K562 (cell line): ENCODE measurements around the gene GCN1. TPM values are rescaled to one million over a fixed set of nuclear protein-coding genes. Genes with fewer than 3 reads are reported as not detected.

ENCODE experiments used
- ATAC-seq: fragments of 200-7000 bp; cut with Tn5 transposase; 3 replicates; pipeline ENCODE4 v1.9.1; 2020; ENCODE audit warnings: moderate library complexity
- BruUV-seq: library from RNA; stranded (reverse); fragments of 400-500 nt; replicated peaks from 2 replicates; lab custom pipeline; 2021; lab: Mats Ljungman, UMichigan
- CTCF ChIA-PET: fragments of 300-600 bp; formaldehyde crosslinking; extraction: SDS; loops from one replicate; lab custom pipeline; 2021; ENCODE audit warnings: low intra/inter-chr PET ratio; lab: Yijun Ruan, JAX
- POLR2A ChIA-PET: fragments of 300-600, 350-650 bp; sonication (Branson Sonifier 250); formaldehyde crosslinking; extraction: SDS; loops from one replicate; lab custom pipeline; 2021; ENCODE audit warnings: antibody characterized with exemption, inconsistent platforms; lab: Yijun Ruan, JAX
- DNase-seq, 4 experiments: peaks; one replicate each; pipeline versions ENCODE4 v3.0.0 to v3.0.0-alpha.2; 2011 to 2018; ENCODE audit warnings: low spot score in 3 of 4, mixed read lengths in 3 of 4; ENCODE audit errors: extremely low read depth in 1 of 4
- FAIRE-seq: peaks from 2 replicates; lab custom pipeline; 2011; peaks lifted over from hg19 to GRCh38; lab: Jason Lieb, UNC
- H2AFZ ChIP-seq: 2 replicates; pipeline ENCODE4 v1.6.0; 2011; ENCODE audit warnings: low read depth, low read length, control low read depth, inconsistent platforms
- H3K27ac ChIP-seq: fragments of 200-600 bp; 3 replicates; pipeline ENCODE4 v1.8.0; 2011; ENCODE audit warnings: low read depth, mild to moderate bottlenecking, control low read depth, inconsistent platforms, low read length, moderate library complexity, mixed read lengths; ENCODE audit errors: extremely low read depth
- H3K27me3 ChIP-seq, 2 experiments: fragments of 300-600 bp in 1 of 2; 2 replicates in 1 of 2; 3 replicates in 1 of 2; pipeline versions ENCODE4 v1.6.0 to v1.8.0; 2011; ENCODE audit warnings: inconsistent platforms in 2 of 2, low read length in 2 of 2, mild to moderate bottlenecking in 1 of 2, mixed read lengths in 1 of 2, moderate library complexity in 1 of 2; ENCODE audit not compliant: control insufficient read depth in 2 of 2, insufficient read depth in 2 of 2
- H3K36me3 ChIP-seq: fragments of 300-600 bp; 3 replicates; pipeline ENCODE4 v1.8.0; 2011; ENCODE audit warnings: mild to moderate bottlenecking, low read length, inconsistent platforms; ENCODE audit not compliant: control insufficient read depth, insufficient read depth
- H3K4me1 ChIP-seq, 2 experiments: fragments of 200-600 bp in 1 of 2; replicated peaks in 1 of 2; 2 replicates in 1 of 2; 3 replicates in 1 of 2; pipeline versions ENCODE4 v1.5.1 to v1.8.0; 2011; ENCODE audit warnings: inconsistent platforms in 2 of 2, low read length in 2 of 2, mild to moderate bottlenecking in 1 of 2, mixed read lengths in 1 of 2, moderate library complexity in 1 of 2; ENCODE audit not compliant: control insufficient read depth in 2 of 2, insufficient read depth in 2 of 2
- H3K4me2 ChIP-seq: 2 replicates; pipeline ENCODE4 v1.6.1; 2011; ENCODE audit warnings: low read length, control low read depth, inconsistent platforms, mixed read lengths; ENCODE audit not compliant: insufficient read depth
- H3K4me3 ChIP-seq: fragments of 200-600 bp; sonication (generic), shearing (Covaris generic); 2 replicates; pipeline ENCODE4 v1.5.1; 2016; ENCODE audit warnings: control low read depth, inconsistent platforms
- H3K79me2 ChIP-seq: fragments of 200-600 bp; 3 replicates; pipeline ENCODE4 v1.8.0; 2011; ENCODE audit warnings: low read length, inconsistent platforms; ENCODE audit not compliant: control insufficient read depth, insufficient read depth
- H3K9ac ChIP-seq, 2 experiments: 2 replicates each; pipeline versions ENCODE4 v1.6.0 to v1.6.1; 2011; ENCODE audit warnings: low read depth in 2 of 2, low read length in 2 of 2, control low read depth in 1 of 2, inconsistent platforms in 1 of 2, mild to moderate bottlenecking in 1 of 2, mixed read lengths in 1 of 2; ENCODE audit not compliant: insufficient read depth in 1 of 2
- H3K9me1 ChIP-seq: one replicate; pipeline ENCODE4 v1.6.0; 2011; ENCODE audit warnings: inconsistent platforms, mild to moderate bottlenecking, low read length, moderate library complexity; ENCODE audit not compliant: control insufficient read depth, insufficient read depth
- H3K9me3 ChIP-seq: replicated peaks from 2 replicates; pipeline ENCODE4 v1.5.1; 2011; ENCODE audit warnings: low read depth, low read length, inconsistent platforms; ENCODE audit not compliant: control insufficient read depth, insufficient read depth
- H4K20me1 ChIP-seq: replicated peaks from 2 replicates; pipeline ENCODE4 v1.6.1; 2011; ENCODE audit warnings: low read length, inconsistent platforms, mixed read lengths; ENCODE audit not compliant: control insufficient read depth, insufficient read depth
- BACH1 ChIP-seq: fragments of 200-800 bp; sonication (Bioruptor generic); IDR thresholded peaks from 2 replicates; pipeline ENCODE4 v1.6.1; 2016; ENCODE audit warnings: missing genetic modification characterization, missing compliant biosample characterization
- WGBS: fragments of 100-300 bp; shearing (Covaris generic); methylation state at CpG from one replicate; pipeline ENCODE4 v1.1.6; 2016; ENCODE audit warnings: low coverage, mixed read lengths; ENCODE audit not compliant: insufficient coverage; ENCODE audit errors: missing lambda C conversion rate; 5-methylcytosine and 5-hydroxymethylcytosine counted together
- in situ Hi-C: fragments of 300-500 bp; cut with MboI; formaldehyde crosslinking; loops from 4 replicates; pipeline ENCODE4 v1.15.0; 2018; ENCODE audit warnings: inconsistent platforms, mixed read lengths
- intact Hi-C: fragments of 100-400 bp; cut with micrococcal nuclease; formaldehyde crosslinking; loops from 2 replicates; pipeline ENCODE4 v1.14.2; 2022
- polyA plus RNA-seq, 8 experiments: library from polyadenylated mRNA; depleted of rRNA in 4 of 8; stranded (reverse) in 5 of 8; unstranded in 3 of 8; fragments of >200 nt; fragmentation: Nextera tagmentation in 2 of 8; fragmentation: Illumina TruSeq in 1 of 8; extraction: Ambion mirVana in 2 of 8; extraction: Trizol in 1 of 8; gene quantifications; 2 replicates each; pipeline versions ENCODE4 v1.2.1 to v1.2.3, GENCODE V29; 2011 to 2014; ENCODE audit warnings: inconsistent platforms in 1 of 8, missing spikeins in 1 of 8
- total RNA-seq, 7 experiments: library from RNA; depleted of rRNA in 6 of 7; stranded (reverse); fragments of >200 nt in 6 of 7; fragmentation: Illumina TruSeq in 2 of 7; extraction: Trizol in 2 of 7; gene quantifications; 2 replicates each; pipeline versions ENCODE4 v1.2.1 to v1.2.3, GENCODE V29; 2011 to 2021; ENCODE audit warnings: low replicate concordance in 1 of 7
- TF ChIP-seq, protein P1 (sequence below): fragments of 250-450 bp; sonication (Bioruptor Pico); IDR thresholded peaks from 2 replicates; pipeline ENCODE4 v1.8.0; 2022; ENCODE audit warnings: inconsistent platforms

The GCN1 gene
- total and polyA plus RNA-seq, 9 of the 15 experiments (the other 6 are each of a cell fraction or from before 2014, with no cell fraction given): 11.9 to 190 (median 51.7) TPM

DNA sequence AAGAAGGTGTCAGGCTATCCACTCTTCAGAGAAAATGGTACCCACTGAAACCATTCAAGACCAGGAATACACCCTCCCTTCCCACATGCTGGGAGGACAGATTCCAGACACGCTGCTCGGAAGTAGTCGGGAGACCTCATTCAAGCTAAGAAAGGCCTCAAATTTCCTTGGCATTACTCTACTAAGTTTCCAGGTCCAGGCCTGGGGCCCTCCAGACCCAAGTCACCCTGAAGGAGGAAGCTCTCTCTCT lies 33.5 kb upstream of the GCN1 start:
- FAIRE-seq (no peak), ATAC-seq (no peak), DNase-seq (no peak)
- H3K9me1 ChIP-seq: peaks cover 3% of the 10 kb centered on the region
- ChIA-PET CTCF (interaction anchor here (0.6 to 2.9 kb wide), 3 partner anchors 38 to 239 kb away, joined by 3 to 35 read pairs (median 6); partner anchors contain the start of gene PXN), POLR2A (interaction anchor here (0.6 to 17.7 kb wide), 19 partner anchors 9 to 210 kb away, joined by 3 to 420 read pairs (median 5); partner anchors contain the start of genes COX6A1, GCN1, PLA2G1B and PXN)
- H3K9ac ChIP-seq: peak overlapping the region in 1 of 2 experiments; percentile 73; a peak in 1 of 4 replicates
- no peaks in the 10 kb centered on the region for H3K27me3 ChIP-seq
- no TSS peak for BruUV-seq
- no peak for TF ChIP-seq BACH1 (tag)
- TF ChIP-seq, protein P1, sequence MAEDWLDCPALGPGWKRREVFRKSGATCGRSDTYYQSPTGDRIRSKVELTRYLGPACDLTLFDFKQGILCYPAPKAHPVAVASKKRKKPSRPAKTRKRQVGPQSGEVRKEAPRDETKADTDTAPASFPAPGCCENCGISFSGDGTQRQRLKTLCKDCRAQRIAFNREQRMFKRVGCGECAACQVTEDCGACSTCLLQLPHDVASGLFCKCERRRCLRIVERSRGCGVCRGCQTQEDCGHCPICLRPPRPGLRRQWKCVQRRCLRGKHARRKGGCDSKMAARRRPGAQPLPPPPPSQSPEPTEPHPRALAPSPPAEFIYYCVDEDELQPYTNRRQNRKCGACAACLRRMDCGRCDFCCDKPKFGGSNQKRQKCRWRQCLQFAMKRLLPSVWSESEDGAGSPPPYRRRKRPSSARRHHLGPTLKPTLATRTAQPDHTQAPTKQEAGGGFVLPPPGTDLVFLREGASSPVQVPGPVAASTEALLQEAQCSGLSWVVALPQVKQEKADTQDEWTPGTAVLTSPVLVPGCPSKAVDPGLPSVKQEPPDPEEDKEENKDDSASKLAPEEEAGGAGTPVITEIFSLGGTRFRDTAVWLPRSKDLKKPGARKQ: 0 out of 2 replicates have a peak, but pooled peaks have one; percentile 19
- H3K36me3 ChIP-seq: peaks cover 25% of the 10 kb centered on the region; the same call in 2 of the 3 replicates
- peak overlapping the region; percentile 78; the same call in 1 of the 2 replicates for H3K4me2 ChIP-seq
- peaks cover 9% of the 10 kb centered on the region for H4K20me1 ChIP-seq
- no peak overlapping the region for H2AFZ ChIP-seq
- H3K27ac ChIP-seq: no peak overlapping the region
- no peak overlapping the region for H3K4me3 ChIP-seq
- in situ Hi-C loops: loop anchor here (5.0 kb wide), 1 partner anchor 34 kb away; no protein-coding TSS in a partner anchor
- no peaks in the 10 kb centered on the region for H3K9me3 ChIP-seq
- peaks cover 69 to 75% of the 10 kb centered on the region in 2 experiments for H3K4me1 ChIP-seq
- intact Hi-C loops: loop anchor here (1.0 to 5.0 kb wide), 4 partner anchors 37 to 129 kb away; partner anchors contain the start of genes PXN and RNU4-2
- 72% methylated on average over 3 of the region's 3 CpGs for WGBS
- peaks cover 39% of the 10 kb centered on the region for H3K79me2 ChIP-seq
